Measurements from ENCODE around the gene VSTM2L. TPM values are rescaled to one million over a fixed set of nuclear protein-coding genes. Genes with fewer than 3 reads are reported as not detected.

The VSTM2L gene
- total and polyA plus RNA-seq, 8 donors = 1.1 to 10.1 (median 2.8) TPM

DNA sequence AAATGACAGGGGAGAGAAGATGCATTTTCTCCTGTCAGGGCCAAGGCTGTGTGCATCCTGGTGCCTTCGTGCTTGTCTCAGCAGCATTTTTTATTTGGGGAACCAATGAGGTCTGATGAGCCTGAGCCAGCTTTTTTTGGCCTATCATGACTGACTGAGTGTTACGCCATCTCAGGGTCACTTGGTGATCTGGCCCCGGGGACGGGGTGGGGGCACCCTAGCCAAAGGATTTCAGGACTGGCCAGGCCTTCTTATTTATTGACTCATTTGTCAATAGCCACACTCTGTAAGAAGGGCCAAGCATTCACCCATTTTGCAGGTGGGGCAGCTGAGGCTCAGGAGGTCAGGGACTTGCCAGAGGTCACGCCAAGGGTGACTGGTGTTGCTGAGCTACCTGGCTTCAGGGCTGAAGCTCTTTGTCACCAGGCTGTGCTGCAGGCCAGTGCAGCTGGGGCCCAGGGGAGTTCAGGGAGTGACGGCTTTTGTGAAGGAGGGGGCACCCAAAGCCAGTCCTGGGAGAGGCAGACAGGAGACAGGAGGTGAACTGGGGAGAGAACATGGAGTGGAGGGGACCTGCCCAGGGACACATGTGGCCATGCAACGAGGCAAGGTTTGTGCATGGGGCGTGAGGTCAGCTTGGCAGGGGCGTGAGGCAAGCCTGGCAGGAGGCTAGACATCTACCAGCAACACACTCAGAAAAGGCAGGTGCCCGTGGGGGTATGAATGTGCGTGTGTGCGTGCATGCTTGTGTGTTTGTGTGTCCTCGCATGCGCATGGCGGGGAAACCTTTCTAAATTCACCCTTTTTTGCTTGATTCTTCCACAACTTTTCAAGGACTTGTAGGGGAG, 31.1 kb downstream of the VSTM2L start:
- H3K4me1 ChIP-seq = no peaks in the 10 kb centered on the region
- ATAC-seq (no peak), DNase-seq (peak in 1 of 6 donors; percentile 23), FAIRE-seq (no peak)
- 71 to 77% methylated on average over 15 of the region's 15 CpGs for WGBS, 2 donors
- H3K4me3 ChIP-seq = no peak overlapping the region
- no peak overlapping the region for H3K27ac ChIP-seq
- TF ChIP-seq, protein P1, sequence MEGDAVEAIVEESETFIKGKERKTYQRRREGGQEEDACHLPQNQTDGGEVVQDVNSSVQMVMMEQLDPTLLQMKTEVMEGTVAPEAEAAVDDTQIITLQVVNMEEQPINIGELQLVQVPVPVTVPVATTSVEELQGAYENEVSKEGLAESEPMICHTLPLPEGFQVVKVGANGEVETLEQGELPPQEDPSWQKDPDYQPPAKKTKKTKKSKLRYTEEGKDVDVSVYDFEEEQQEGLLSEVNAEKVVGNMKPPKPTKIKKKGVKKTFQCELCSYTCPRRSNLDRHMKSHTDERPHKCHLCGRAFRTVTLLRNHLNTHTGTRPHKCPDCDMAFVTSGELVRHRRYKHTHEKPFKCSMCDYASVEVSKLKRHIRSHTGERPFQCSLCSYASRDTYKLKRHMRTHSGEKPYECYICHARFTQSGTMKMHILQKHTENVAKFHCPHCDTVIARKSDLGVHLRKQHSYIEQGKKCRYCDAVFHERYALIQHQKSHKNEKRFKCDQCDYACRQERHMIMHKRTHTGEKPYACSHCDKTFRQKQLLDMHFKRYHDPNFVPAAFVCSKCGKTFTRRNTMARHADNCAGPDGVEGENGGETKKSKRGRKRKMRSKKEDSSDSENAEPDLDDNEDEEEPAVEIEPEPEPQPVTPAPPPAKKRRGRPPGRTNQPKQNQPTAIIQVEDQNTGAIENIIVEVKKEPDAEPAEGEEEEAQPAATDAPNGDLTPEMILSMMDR (IDR thresholded peaks at IDR 0.05) = no peak
- H3K36me3 ChIP-seq = no peaks in the 10 kb centered on the region
- intact Hi-C loops (cut with DNase I) = no loop called here
- H3K27me3 ChIP-seq = no peaks in the 10 kb centered on the region
- H3K9me3 ChIP-seq = no peaks in the 10 kb centered on the region

DNA sequence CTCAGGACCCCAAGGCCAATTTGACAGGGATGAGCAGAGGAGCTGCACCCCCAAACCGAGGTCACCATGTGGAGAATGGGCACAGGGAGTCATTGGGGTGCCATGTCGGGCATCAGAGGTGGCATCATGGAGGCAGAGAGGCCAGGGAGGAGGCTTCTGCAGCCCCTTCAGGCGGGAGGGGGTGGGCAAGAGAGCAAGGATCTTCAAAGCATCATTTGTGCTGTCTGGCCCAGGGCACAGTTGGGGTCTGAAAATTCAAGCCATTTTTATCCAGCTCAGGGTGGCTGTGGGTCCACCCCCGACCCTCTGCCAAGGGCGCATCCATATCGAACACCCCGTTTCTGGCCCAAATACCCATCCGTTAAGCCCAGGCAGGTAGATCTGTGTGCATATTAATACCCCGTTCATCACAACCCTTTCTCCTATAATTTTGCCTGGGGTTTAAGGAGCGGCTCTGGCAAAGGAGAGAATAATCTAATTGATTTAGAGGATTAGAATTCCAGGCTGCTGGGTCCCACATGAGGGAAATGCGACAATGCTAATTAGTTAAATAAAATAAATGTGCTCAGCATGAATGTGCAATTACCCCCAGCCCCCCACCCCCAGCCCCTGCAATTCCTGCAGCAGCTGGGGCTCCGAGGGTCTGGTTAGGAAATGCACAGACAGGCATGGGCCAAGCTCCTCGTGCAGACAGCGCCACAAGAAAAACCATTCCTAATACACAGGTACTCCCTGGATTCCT, 31.9 kb downstream of the VSTM2L start:
- Histone ChIP-seq H3K27ac (no peak overlapping the region), H3K4me3 (no peak overlapping the region), H3K4me1 (no peaks in the 10 kb centered on the region), H3K27me3 (no peaks in the 10 kb centered on the region), H3K9me3 (no peaks in the 10 kb centered on the region), H3K36me3 (no peaks in the 10 kb centered on the region)
- WGBS, 2 donors = 67 to 75% methylated on average over 14 of the region's 14 CpGs
- FAIRE-seq (no peak), ATAC-seq (no peak), DNase-seq (peak in 1 of 6 donors; percentile 14)
- TF ChIP-seq, protein P1 (IDR thresholded peaks at IDR 0.05) = no peak
- intact Hi-C loops (cut with DNase I) = no loop called here

DNA sequence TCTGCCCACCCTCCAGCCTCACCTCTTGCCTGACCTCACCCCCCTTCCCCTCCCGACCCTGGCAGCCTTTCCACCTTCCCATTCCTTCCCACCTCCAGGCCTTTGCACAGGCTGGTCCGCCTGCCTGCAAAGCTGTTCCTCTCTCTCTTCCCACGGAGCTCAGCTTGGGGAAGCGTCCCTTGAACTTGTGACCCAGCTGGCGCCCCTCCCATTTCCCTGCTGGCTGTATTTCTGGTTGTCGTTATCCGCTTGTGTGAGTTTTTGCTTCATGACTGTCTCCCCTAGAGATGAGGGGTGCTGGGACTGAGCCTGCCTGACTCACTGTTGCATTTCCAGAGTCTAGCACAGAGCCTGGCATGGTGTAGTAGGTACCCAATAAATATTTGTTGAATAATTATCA, 32.5 kb downstream of the VSTM2L start:
- Histone ChIP-seq H3K36me3 (no peaks in the 10 kb centered on the region), H3K9me3 (no peaks in the 10 kb centered on the region), H3K4me3 (no peak overlapping the region), H3K27me3 (no peaks in the 10 kb centered on the region), H3K27ac (no peak overlapping the region), H3K4me1 (no peaks in the 10 kb centered on the region)
- TF ChIP-seq, protein P1 (IDR thresholded peaks at IDR 0.05) = no peak
- intact Hi-C loops (cut with DNase I) = no loop called here
- FAIRE-seq = no peak
- no peak for ATAC-seq
- DNase-seq = peak in 1 of 6 donors; percentile 15
- 48 to 63% methylated on average over 7 of the region's 7 CpGs for WGBS, 2 donors

DNA sequence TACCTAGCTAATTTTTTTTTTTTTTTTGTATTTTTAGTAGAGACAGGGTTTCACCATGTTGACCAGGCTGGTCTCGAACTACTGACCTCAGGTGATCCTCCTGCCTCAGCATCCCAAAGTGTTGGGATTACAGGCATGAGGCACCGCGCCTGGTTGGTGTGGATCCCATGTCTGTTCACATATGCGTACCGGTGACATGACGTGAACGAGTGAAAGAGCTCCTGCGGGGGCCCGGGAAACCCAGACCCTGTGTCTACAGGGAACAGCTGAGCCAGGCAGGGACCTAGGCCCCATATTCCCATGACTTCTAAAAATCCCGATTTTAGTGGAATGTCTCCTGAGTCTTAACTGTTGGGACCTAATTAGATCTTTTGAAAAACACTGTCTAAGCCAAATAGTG, 33.1 kb downstream of the VSTM2L start:
- DNase-seq (peak in 1 of 6 donors; percentile 26), ATAC-seq (no peak), FAIRE-seq (no peak)
- Histone ChIP-seq H3K36me3 (no peaks in the 10 kb centered on the region), H3K27me3 (no peaks in the 10 kb centered on the region), H3K27ac (no peak overlapping the region), H3K9me3 (no peaks in the 10 kb centered on the region), H3K4me3 (no peak overlapping the region), H3K4me1 (no peaks in the 10 kb centered on the region)
- intact Hi-C loops (cut with DNase I) = no loop called here
- WGBS, 2 donors = 79 to 83% methylated on average over 10 of the region's 10 CpGs
- TF ChIP-seq, protein P1 (IDR thresholded peaks at IDR 0.05) = no peak
